Measurements from ENCODE around the gene GABARAP.
A peak's percentile ranks its signal among the peaks of the same experiment; 100 is the strongest.

The GABARAP gene

GRCh38 chr17:7204828-7205461, 37.3 kb downstream of the GABARAP start:
- DNase-seq = peak; percentile 98

DNA sequence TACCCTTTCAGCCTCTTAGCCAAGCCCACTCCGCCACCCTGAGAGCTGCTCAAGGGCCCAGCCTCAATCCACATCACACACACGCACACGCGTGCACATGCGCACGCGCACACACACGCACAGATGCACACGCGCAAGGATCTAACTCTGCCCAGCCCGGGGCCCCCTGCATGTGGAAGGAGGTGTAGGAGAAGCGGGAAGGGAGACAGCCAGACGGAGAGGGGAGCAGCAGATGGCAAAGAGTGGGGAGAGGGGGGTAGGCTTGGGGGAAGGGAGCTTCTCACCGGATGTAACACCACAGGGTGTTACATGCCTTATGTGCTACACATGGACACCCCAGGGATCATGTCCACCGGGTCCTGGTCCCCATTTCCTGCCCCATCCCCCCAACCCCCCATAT, 37.9 kb downstream of the GABARAP start:
- no peak for DNase-seq

DNA sequence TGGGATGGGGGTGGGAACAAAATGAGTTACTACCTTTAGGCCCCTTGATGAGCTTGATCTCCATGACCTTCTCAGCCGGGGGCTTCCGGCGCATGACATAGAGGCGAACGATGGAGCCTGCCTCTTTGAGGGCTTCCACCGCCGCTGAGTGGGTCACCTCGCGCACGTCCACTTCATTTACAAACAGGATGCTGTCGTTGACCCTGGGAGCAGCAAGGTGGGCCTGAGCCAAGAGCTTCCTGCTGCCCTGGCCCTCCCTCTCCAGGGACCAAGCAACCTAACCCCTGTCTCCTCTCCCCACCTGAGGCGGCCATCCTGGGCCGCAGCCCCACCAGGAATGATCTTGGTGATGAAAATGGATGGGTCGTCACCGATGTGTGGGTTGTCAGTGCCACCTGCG, 38.9 kb downstream of the GABARAP start:
- DNase-seq = no peak

- DNase-seq = no peak
Measured at GRCh38 chr17:7196651-7197401, 45.4 kb downstream of the GABARAP start.

DNA sequence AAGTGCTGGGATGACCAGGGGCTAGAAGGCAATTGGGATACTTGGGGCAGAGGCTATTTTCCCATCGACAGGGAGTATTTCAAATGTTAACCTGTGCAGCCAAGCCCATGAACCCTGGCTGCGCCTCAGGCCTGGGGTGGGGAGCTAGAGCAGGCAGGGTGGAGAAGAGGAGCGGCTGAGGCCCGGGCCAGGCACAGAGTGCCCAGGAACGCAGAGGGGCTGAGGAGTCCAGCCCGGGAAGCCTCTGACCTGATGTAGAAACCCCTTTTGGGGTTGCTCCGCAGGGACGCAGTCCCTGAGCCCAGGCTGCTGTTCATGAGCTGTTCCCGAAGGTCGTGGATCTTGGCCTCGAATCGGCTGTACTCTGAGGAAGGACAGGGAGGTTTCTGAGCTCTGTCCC, 46.3 kb downstream of the GABARAP start:
- DNase-seq = no peak

- no peak for DNase-seq
Measured at GRCh38 chr17:7192271-7192937, 49.8 kb downstream of the GABARAP start.

DNA sequence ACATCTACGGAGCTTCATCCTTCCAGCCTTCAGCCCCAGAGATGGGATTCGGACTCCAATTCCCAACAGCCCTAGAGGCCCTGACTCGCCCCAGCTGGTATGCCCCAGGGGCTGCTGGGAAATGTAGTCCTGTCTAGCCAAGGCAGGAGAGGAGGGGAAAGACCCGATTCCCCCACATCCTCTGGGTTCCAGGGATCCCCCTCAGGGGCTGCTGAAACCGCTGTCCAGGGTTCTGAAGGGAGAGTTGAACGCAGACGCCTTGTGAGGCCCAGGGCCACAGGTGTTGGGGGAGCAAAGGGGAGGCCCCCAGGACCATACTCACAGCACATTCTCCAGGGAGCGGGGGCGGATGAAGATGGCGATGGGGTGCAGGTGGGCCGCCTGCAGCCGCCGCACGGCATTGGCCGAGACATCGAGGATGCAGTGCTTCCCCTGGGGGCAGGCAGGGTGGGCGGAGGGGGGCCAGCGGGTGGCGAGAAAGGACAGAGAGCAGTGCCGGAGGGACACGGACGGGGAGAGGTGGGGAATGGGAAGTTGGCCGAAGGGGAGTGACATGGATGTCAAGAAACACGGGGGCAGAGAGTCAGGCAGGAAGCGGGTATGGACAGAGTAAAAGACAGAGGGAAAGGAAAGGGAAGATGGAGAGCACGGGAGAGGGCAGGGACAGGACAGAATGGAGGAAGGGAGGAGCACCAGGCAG, 50.5 kb downstream of the GABARAP start:
- DNase-seq = peak in 1 of 2 donors; percentile 16

GRCh38 chr17:7191069-7191468, 51.2 kb downstream of the GABARAP start:
- no peak for DNase-seq

DNA sequence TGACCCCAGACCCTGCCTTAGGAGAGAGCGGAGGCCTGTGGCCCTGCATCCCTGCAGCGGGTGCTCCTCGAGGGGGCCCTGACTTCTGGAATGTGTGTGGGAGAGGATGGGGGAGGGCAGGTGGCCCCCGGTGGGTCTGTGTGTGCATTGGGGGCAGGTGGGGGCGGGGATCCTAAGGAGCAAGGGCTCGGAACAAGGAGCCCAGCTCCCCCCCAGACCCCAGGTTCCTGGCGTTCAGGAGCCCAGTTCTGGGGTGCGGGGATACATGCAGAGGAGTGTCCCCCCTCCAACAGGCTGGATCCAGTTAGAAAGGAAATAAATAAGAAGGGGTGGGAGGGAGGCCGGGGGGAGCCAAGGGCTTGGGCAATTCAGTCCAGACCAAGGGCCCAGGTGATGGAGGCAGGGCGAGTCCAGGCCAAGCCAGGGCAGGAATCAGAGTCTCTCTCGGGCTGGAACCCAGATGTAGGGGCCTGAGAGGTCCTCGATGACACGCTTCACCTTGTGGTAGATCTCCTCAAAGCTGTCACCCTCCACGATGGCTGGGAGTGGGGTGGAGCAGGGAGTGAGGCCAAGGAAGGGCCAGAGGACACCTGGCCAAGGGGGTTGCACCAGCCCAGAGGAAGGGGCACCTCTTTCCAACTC, 51.9 kb downstream of the GABARAP start:
- DNase-seq = no peak
